ENCODE data around the gene OR10A3.
"Not testable (repeated sequence)": the region's sequence is repeated elsewhere in the genome, so short reads cannot be mapped to it uniquely, and the experiment has no call there.

Gene OR10A3

DNA sequence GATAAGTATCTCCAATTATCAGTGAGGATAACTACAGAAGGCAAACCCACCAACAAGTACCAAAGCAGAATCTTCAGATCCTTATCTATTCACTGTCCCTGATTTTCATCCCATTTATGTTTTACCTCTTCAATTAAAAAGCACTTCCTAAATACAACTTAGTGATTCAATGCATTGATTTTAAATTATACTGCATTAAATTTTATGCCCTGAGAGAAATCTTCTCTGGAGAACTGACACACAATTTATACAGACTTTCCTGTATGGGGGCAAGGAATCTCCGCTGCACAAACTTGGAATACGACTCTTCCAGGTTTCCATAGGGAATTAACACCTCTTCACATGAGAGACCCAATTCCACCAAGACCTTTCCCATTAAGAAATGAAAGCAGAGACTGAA, at the start of gene OR10A3:
Gene OR10A3, minus strand, starts transcription at position 101 of the 400 bp plus-strand sequence. CDS start 2,188 bp downstream, outside the sequence.
- DNase-seq (ENCODE audit: low read depth) = no peak

DNA sequence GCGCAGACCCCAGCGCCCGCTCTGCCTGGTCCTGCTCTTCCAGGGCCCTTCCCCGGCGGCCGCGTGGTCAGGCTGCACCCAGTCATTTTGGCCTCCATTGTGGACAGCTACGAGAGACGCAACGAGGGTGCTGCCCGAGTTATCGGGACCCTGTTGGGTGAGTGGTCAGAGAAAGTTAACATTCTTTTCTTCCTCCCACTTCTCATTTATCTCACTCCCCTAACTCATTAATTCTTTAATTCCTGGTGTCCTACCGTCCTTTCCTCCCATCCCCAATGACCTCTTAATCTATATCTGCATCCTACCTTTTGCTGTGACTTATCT, 46.0 kb upstream of the OR10A3 start:
- DNase-seq (ENCODE audit: low read depth) = not testable (repeated sequence)

- DNase-seq (ENCODE audit: low read depth) = peak; percentile 83
These were observed 45.5 kb upstream of the OR10A3 start, which contains the start of gene EIF3F for GRCh38 chr11:7986768-7987559. Gene EIF3F, plus strand, starts transcription at chr11:7987337. Its CDS starts 16 bp downstream, at chr11:7987353.

DNA sequence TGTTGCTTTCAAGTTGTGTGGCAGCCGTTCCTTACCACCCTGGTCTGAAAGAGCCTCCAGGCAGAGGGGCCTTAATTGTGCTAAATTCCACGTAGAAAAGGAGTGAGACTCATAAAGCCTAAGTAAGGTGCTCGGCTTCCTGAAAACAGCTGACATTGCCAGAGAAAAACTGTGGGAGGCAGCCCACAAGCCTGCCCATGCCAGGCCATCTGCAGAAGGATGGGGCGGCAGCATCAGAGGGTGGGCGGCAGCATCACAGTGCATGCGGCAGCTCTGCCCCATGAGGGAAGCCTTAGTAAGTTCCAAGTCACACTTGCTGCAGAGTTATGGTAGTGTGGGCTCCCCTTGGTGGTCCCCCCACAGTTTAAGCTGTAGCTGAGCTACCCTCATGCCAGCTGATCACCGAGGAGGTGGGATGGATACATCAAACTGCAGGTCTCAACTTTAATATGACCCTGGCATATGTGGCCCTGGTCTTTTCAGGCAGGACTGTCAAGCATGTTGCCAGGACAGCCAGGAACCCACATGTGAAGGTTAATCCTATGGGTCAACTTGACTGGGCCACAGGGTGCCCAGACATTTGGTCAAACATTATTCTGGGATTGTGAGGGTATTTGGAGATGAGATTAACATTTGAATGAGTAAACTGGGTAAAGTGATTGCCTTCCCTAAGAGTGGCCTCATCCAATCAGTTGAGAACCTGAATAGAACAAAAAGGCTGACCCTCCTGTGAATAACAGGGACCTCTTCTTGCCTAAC, 42.5 kb upstream of the OR10A3 start:
- DNase-seq (ENCODE audit: low read depth) = no peak

- no peak for DNase-seq (ENCODE audit: low read depth)
These were observed 41.1 kb upstream of the OR10A3 start for GRCh38 chr11:7982582-7983119.

DNA sequence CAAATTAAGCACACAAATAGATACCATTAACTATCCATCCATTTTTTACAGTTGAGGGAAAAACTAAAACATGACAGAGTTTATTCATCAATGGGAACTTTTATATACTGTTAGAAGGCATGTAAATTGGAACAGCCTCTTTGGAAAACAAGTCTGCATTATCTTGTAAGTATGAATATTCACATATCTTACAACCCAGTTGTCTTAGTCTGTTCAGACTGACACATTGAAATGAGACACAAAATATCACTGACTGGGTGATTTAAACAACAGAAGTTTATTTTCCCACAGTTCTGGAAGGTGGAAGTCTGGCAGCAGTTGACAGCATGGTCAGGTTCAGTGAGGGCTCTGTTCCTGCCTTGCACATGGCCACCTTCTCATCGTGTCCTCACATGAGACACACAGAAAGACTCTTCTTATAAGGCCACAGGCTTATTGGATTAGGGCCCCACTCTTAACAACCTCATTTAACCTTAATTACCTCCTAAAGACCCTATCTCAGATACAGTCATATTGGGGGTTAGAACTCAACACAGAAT, 40.2 kb upstream of the OR10A3 start:
- no peak for DNase-seq (ENCODE audit: low read depth)

DNA sequence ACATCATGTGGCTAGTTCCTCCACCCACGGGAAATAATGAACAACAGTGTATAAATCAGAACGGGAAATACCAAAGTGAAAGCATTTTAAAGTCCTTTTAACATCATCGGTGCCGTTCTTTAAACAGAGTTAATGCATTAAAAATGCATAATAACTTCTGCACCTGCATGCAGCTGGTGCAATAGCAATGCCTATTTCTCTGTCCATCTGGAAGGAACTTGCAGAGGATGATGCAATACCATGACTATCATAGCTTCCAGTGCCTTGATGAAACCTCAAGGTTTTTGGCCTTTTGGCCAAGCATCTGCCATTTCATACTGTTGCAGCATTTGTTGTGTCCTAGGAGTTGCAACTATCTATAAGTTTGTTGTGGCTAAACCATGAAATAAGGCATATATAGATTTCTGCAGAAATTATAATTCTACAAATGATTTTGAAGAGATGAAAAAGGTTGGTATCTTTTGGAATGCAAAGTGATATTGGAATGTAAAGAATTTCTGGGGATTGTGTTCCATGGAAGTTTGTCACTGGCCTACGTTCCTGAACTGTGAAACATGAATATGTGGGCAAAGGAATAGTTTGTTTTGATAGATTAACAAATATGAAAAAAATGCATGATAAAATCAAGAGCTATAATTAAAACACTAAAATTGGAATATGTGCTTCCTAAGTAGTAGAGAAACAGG, 35.9 kb upstream of the OR10A3 start:
- DNase-seq (ENCODE audit: low read depth) = no peak

- no peak for DNase-seq (ENCODE audit: low read depth)
These were observed 33.2 kb upstream of the OR10A3 start for GRCh38 chr11:7974668-7975067.

DNA sequence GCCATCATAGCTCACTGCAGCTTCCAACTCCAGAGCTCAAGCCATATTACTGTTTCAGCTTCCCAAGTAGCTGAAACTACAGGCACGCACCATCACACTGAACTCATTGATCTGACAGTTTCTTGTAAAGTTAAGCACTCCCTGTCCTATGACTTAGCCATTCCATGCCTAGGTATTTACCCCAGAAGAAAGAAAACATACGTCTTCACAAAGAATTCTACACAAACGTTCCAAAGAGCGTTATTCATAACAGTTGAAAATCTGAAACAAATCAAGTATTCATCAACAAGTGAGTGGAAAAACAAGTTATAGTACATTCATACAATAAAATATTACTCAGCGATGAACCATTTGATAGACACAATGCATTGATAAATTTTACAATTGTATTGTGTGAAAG, 31.5 kb upstream of the OR10A3 start:
- no peak for DNase-seq (ENCODE audit: low read depth)

- DNase-seq (ENCODE audit: low read depth) = no peak
These were observed 30.3 kb upstream of the OR10A3 start for GRCh38 chr11:7971846-7972245.

DNA sequence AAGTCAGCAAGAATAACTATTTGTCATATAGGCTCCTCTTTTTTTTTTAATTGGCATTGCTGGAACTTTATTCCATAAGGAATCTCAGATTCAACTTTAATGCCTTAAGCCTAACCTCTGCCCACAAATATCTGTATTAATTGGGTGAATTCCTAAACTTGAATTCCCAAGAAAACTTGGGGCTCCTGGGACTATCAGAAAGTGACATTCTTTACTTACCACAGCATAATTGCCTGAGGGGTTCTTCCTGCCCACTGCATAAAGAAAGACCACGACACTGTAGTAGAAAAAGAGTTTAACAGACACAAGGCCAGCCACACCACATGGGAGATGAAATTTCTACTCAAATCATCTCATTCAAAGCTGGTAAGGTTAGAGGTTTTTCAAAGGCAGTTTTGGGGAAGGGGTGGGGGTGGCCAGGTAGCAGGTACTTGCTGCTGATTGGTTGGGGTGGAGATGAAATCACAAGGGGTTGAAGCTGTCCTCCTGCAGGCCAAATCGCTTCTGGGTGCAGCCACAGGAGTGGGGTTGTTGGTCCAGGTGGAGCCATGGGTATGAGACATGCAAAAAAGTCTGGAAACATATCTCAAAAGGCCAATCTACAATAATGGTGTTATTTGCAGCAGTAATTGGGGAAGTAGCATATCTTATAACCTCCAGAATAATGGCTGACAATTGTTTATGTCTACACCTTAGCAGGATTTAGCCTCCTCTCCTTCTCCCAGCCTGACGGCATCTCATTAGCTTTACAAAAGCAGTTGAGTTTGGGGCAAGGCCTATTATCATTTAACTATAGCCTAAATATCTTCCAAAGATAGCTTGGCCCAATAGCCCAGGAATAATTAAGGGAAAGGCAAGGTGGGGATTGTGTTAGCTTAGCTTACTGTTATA, 28.5 kb upstream of the OR10A3 start:
- DNase-seq (ENCODE audit: low read depth) = no peak

- no peak for DNase-seq (ENCODE audit: low read depth)
These were observed 27.2 kb upstream of the OR10A3 start for GRCh38 chr11:7968686-7969085.

GRCh38 chr11:7967826-7968225, 26.3 kb upstream of the OR10A3 start:
- DNase-seq (ENCODE audit: low read depth) = no peak

DNA sequence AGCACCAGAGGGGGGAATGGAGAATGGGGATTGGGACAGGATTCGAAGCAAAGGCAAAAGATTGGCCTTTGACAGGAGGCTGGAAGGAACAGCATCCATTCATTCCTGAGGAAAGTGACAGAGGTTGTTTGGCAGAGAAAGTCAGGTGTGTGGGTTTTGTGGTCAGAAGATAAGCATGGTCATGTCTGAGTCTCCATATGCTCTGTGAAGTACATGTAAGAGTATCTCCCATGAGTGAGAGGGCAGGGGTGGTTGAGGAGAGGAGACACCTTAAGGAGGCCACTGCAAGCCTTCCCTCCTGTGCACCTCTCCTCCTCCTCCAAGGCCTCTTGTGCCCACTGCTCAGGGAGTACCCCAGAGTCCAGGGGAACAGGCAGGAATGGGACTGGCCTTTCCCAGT, 25.6 kb upstream of the OR10A3 start:
- no peak for DNase-seq (ENCODE audit: low read depth)

GRCh38 chr11:7965386-7965785, 23.9 kb upstream of the OR10A3 start, which contains the start of gene NLRP10:
Gene NLRP10, minus strand, starts transcription at chr11:7965447. Its CDS starts 1,952 bp downstream, at chr11:7963495.
- DNase-seq (ENCODE audit: low read depth) = no peak

GRCh38 chr11:7964873-7965272, 23.4 kb upstream of the OR10A3 start:
- DNase-seq (ENCODE audit: low read depth) = no peak

DNA sequence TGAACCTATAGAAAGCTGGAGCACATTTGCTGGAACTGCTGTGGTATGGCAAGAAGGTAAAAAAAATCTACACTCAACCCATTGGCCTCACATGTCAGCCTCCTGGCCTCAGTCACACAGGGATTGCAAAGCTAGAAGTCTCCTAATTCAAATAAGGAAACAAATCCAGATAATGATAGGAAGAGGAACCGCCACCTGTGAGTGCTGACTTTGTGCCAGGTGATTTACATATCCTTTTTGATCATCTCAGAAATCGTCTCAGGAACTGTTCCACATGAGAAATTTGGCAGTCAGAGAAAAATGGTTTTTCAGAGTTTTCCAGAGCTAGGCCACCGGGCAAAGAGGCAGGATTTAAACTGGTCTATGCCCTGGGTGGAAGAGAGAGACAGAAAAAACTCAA, 22.8 kb upstream of the OR10A3 start:
- DNase-seq (ENCODE audit: low read depth) = no peak

GRCh38 chr11:7955191-7955590, 13.7 kb upstream of the OR10A3 start:
- no peak for DNase-seq (ENCODE audit: low read depth)

GRCh38 chr11:7949934-7950333, 8.4 kb upstream of the OR10A3 start:
- no peak for DNase-seq (ENCODE audit: low read depth)

GRCh38 chr11:7944123-7944522, 2.6 kb upstream of the OR10A3 start:
- DNase-seq (ENCODE audit: low read depth) = no peak

- DNase-seq (ENCODE audit: low read depth) = no peak
These were observed 362 bp downstream of the OR10A3 start for GRCh38 chr11:7941146-7941545.

Data from stimulated activated CD8-positive, alpha-beta memory T cell treated with anti-CD3 and anti-CD28 coated beads, Interleukin-12 subunit alpha, Interleukin-12 subunit beta, amount 100 ng/mL, for 1 hour (primary cell).